SKM-1 (cell line): ENCODE results near the gene FAM204A.

Source experiments
- DNase-seq: peaks from one replicate; lab custom pipeline; 2025; ENCODE audit not compliant: unreplicated experiment; lab: John Stamatoyannopoulos, UW

FAM204A gene

GRCh38 chr10:118286051-118286838, 55.9 kb downstream of the FAM204A start:
- no peak for DNase-seq

GRCh38 chr10:118282670-118283069, 59.5 kb downstream of the FAM204A start:
- no peak for DNase-seq

GRCh38 chr10:118278649-118279048, 63.5 kb downstream of the FAM204A start:
- no peak for DNase-seq

GRCh38 chr10:118277871-118278270, 64.3 kb downstream of the FAM204A start:
- no peak for DNase-seq

GRCh38 chr10:118276727-118277126, 65.4 kb downstream of the FAM204A start:
- no peak for DNase-seq

- no peak for DNase-seq
These were observed 65.9 kb downstream of the FAM204A start for GRCh38 chr10:118276204-118276603.

- no peak for DNase-seq
These were observed 68.5 kb downstream of the FAM204A start for GRCh38 chr10:118273662-118274061.

GRCh38 chr10:118272767-118273166, 69.4 kb downstream of the FAM204A start:
- DNase-seq = no peak

- no peak for DNase-seq
These were observed 69.9 kb downstream of the FAM204A start for GRCh38 chr10:118272149-118272721.

- DNase-seq = no peak
These were observed 70.5 kb downstream of the FAM204A start for GRCh38 chr10:118271671-118272070.

GRCh38 chr10:118266098-118266748, 75.9 kb downstream of the FAM204A start:
- no peak for DNase-seq

GRCh38 chr10:118264838-118265470, 77.2 kb downstream of the FAM204A start:
- no peak for DNase-seq

GRCh38 chr10:118264252-118264651, 77.9 kb downstream of the FAM204A start:
- DNase-seq = no peak

- no peak for DNase-seq
These were observed 79.6 kb downstream of the FAM204A start for GRCh38 chr10:118262538-118262937.

- DNase-seq = peak; percentile 33
These were observed 82.7 kb downstream of the FAM204A start for GRCh38 chr10:118259288-118259906.

GRCh38 chr10:118258285-118258684, 83.8 kb downstream of the FAM204A start:
- DNase-seq = no peak

- DNase-seq = no peak
These were observed 85.1 kb downstream of the FAM204A start for GRCh38 chr10:118256825-118257570.

GRCh38 chr10:118256209-118256608, 85.9 kb downstream of the FAM204A start:
- no peak for DNase-seq

GRCh38 chr10:118255355-118255754, 86.8 kb downstream of the FAM204A start:
- DNase-seq = no peak

GRCh38 chr10:118254654-118255053, 87.5 kb downstream of the FAM204A start:
- DNase-seq = no peak

GRCh38 chr10:118253397-118253796, 88.7 kb downstream of the FAM204A start:
- DNase-seq = no peak
